C4-2B (cell line): ENCODE measurements around the gene MAP2K2.

ENCODE experiments used
- CTCF ChIP-seq: fragments of 450-650 bp; conservative IDR thresholded peaks from 2 replicates; pipeline ENCODE4 v1.5.1; 2017; ENCODE audit warnings: mild to moderate bottlenecking
- ZFX ChIP-seq: fragments of 450-650 bp; IDR thresholded peaks from 2 replicates; pipeline ENCODE4 v1.6.1; 2017

- TF ChIP-seq CTCF, result no peak
- TF ChIP-seq ZFX, result no peak
These were observed 41.8 kb downstream of the MAP2K2 start for GRCh38 chr19:4082172-4082571.
